ENCODE results near the gene RPL18. TPM values are rescaled to one million over a fixed set of nuclear protein-coding genes. Genes with fewer than 3 reads are reported as not detected.

Gene RPL18
- total and polyA plus RNA-seq, 2 experiments from 2014 or later: 1,898 to 2,011 TPM

DNA sequence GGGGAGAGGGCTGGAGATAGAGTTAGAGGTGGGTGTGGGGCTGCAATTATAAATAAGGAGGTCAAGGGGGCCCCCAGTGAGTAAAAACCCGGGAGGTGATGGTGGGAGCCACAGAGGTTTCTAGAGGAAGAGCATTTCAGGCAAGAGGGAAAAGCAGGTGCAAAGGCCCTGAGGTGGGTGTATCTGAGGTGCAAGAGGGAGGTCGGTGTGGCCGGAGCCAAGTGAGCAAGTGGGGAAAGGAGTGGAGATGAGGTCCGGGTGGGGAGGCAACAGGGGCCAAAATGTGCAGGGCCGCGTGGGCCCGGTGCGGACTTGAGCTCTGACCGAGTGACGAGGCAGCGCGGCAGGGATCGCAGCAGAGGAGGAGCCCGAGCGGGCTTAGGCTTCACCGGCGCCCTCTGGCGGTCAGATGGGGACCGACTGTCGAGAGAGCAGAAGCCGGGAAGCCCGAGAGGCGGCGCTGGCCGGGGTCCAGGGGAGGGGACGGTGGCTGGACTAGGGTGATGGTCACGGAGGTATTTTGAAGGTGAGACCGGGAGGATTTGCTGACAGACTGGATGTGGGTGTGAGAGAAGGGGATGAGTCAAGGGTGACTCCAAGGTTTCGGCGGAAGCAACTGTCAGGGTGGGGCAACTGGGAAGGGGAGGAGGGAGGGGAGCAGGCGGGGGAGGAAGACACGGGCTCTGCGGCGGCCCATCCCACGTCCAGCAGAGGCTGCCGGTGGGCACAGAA is 30.1 kb downstream of the RPL18 start (continued):
- TF ChIP-seq, protein P1, sequence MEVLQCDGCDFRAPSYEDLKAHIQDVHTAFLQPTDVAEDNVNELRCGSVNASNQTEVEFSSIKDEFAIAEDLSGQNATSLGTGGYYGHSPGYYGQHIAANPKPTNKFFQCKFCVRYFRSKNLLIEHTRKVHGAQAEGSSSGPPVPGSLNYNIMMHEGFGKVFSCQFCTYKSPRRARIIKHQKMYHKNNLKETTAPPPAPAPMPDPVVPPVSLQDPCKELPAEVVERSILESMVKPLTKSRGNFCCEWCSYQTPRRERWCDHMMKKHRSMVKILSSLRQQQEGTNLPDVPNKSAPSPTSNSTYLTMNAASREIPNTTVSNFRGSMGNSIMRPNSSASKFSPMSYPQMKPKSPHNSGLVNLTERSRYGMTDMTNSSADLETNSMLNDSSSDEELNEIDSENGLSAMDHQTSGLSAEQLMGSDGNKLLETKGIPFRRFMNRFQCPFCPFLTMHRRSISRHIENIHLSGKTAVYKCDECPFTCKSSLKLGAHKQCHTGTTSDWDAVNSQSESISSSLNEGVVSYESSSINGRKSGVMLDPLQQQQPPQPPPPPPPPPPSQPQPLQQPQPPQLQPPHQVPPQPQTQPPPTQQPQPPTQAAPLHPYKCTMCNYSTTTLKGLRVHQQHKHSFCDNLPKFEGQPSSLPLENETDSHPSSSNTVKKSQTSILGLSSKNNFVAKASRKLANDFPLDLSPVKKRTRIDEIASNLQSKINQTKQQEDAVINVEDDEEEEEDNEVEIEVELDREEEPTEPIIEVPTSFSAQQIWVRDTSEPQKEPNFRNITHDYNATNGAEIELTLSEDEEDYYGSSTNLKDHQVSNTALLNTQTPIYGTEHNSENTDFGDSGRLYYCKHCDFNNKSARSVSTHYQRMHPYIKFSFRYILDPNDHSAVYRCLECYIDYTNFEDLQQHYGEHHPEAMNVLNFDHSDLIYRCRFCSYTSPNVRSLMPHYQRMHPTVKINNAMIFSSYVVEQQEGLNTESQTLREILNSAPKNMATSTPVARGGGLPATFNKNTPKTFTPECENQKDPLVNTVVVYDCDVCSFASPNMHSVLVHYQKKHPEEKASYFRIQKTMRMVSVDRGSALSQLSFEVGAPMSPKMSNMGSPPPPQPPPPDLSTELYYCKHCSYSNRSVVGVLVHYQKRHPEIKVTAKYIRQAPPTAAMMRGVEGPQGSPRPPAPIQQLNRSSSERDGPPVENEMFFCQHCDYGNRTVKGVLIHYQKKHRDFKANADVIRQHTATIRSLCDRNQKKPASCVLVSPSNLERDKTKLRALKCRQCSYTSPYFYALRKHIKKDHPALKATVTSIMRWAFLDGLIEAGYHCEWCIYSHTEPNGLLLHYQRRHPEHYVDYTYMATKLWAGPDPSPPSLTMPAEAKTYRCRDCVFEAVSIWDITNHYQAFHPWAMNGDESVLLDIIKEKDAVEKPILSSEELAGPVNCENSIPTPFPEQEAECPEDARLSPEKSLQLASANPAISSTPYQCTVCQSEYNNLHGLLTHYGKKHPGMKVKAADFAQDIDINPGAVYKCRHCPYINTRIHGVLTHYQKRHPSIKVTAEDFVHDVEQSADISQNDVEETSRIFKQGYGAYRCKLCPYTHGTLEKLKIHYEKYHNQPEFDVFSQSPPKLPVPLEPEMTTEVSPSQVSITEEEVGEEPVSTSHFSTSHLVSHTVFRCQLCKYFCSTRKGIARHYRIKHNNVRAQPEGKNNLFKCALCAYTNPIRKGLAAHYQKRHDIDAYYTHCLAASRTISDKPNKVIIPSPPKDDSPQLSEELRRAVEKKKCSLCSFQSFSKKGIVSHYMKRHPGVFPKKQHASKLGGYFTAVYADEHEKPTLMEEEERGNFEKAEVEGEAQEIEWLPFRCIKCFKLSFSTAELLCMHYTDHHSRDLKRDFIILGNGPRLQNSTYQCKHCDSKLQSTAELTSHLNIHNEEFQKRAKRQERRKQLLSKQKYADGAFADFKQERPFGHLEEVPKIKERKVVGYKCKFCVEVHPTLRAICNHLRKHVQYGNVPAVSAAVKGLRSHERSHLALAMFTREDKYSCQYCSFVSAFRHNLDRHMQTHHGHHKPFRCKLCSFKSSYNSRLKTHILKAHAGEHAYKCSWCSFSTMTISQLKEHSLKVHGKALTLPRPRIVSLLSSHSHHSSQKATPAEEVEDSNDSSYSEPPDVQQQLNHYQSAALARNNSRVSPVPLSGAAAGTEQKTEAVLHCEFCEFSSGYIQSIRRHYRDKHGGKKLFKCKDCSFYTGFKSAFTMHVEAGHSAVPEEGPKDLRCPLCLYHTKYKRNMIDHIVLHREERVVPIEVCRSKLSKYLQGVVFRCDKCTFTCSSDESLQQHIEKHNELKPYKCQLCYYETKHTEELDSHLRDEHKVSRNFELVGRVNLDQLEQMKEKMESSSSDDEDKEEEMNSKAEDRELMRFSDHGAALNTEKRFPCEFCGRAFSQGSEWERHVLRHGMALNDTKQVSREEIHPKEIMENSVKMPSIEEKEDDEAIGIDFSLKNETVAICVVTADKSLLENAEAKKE (CRISPR knock-in tag; IDR thresholded peaks at IDR 0.05): no peak
- TF ChIP-seq STAT1 (IDR thresholded peaks at IDR 0.05; ENCODE audit: unreplicated experiment): no peak
- TF ChIP-seq, protein P2, sequence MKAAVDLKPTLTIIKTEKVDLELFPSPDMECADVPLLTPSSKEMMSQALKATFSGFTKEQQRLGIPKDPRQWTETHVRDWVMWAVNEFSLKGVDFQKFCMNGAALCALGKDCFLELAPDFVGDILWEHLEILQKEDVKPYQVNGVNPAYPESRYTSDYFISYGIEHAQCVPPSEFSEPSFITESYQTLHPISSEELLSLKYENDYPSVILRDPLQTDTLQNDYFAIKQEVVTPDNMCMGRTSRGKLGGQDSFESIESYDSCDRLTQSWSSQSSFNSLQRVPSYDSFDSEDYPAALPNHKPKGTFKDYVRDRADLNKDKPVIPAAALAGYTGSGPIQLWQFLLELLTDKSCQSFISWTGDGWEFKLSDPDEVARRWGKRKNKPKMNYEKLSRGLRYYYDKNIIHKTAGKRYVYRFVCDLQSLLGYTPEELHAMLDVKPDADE (IDR thresholded peaks at IDR 0.05): no peak
- 0 out of 2 replicates have a peak, but pooled peaks have one; percentile 47 for TF ChIP-seq ZNF114 (CRISPR knock-in tag; IDR thresholded peaks at IDR 0.05)
- peak; percentile 68 for TF ChIP-seq CREB1 (CRISPR knock-in tag; IDR thresholded peaks at IDR 0.05; ENCODE audit: low read depth)

DNA sequence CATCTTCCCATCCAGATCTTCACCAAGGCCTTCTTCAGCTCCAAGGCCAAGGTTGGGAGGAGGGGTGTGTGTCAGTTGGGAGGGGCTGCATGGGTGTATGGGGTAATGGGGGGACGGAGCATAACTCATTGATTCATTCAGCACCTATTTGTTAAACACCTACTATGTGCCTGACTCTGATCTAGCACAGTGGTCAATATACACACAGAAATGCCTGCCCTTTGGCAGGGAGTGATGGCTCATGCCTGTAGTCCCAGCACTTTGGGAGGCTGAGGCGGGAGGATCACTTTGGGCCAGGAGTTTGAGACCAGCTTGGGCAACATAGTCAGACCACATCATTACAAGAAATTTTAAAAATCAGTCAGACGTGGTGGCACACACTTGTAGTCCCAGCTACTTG is 31.6 kb downstream of the RPL18 start:
- Mint-ChIP-seq H3K27ac (no peak overlapping the region), H3K4me3 (no peak overlapping the region), H3K27me3 (ENCODE audit: insufficient read depth, low read depth, poor library complexity) (peaks cover 36% of the 10 kb centered on the region), H3K4me1 (peaks cover 8% of the 10 kb centered on the region), H3K36me3 (ENCODE audit: low read depth) (no peaks in the 10 kb centered on the region), H3K9me3 (peaks cover 2% of the 10 kb centered on the region)
- Histone ChIP-seq H3K27me3 (ENCODE audit: insufficient read depth) (no peaks in the 10 kb centered on the region), H3K4me2 (no peak overlapping the region), H3K4me1 (ENCODE audit: insufficient read depth) (no peaks in the 10 kb centered on the region), H2AFZ (0 out of 2 replicates have a peak overlapping the region, but pooled peaks have one; percentile 14), H3K79me2 (replicated peaks; ENCODE audit: insufficient read depth) (no peaks in the 10 kb centered on the region), H3F3A (replicated peaks; ENCODE audit: low read depth) (no peaks in the 10 kb centered on the region), H3K9me2 (ENCODE audit: insufficient read depth) (no peaks in the 10 kb centered on the region), H3K27ac (ENCODE audit: low read depth) (no peak overlapping the region), H3K36me3 (ENCODE audit: insufficient read depth) (no peaks in the 10 kb centered on the region), H3K4me3 (no peak overlapping the region), H4K20me1 (replicated peaks; ENCODE audit: insufficient read depth) (no peaks in the 10 kb centered on the region)
- no peak for ATAC-seq
- no peak for DNase-seq (ENCODE audit: low spot score)
- no peak for TF ChIP-seq POLR2AphosphoS5 (IDR thresholded peaks at IDR 0.05; ENCODE audit: low read depth)
- TF ChIP-seq CREB1 (CRISPR knock-in tag; IDR thresholded peaks at IDR 0.05; ENCODE audit: low read depth): no peak
- no peak for TF ChIP-seq JUNB (IDR thresholded peaks at IDR 0.05; ENCODE audit: unreplicated experiment)
- TF ChIP-seq, protein P2 (IDR thresholded peaks at IDR 0.05): no peak
- TF ChIP-seq STAT1 (IDR thresholded peaks at IDR 0.05; ENCODE audit: unreplicated experiment): no peak
